Calu3 (cell line): ENCODE data around the gene ZNF723. TPM values are rescaled to one million over a fixed set of nuclear protein-coding genes. Genes with fewer than 3 reads are reported as not detected.

ENCODE experiments used
- BruUV-seq: library from RNA; stranded (reverse); fragments of 400-500 nt; replicated peaks from 2 replicates; lab custom pipeline; 2021; lab: Mats Ljungman, UMichigan
- CTCF ChIA-PET: fragments of 300-600 bp; sonication (Branson Sonifier 250); formaldehyde crosslinking; loops from one replicate; lab custom pipeline; 2022; ENCODE audit warnings: antibody characterized with exemption; lab: Charles Lee
- DNase-seq: peaks from one replicate; pipeline ENCODE4 v3.0.0; 2022
- H3K27ac Mint-ChIP-seq: one replicate; pipeline ENCODE4 v1.8.0; 2022; ENCODE audit warnings: mixed read lengths; ENCODE audit not compliant: unreplicated experiment
- H3K27me3 Mint-ChIP-seq: one replicate; pipeline ENCODE4 v1.8.0; 2022; ENCODE audit warnings: mixed read lengths; ENCODE audit not compliant: unreplicated experiment
- H3K36me3 Mint-ChIP-seq: one replicate; pipeline ENCODE4 v1.8.0; 2022; ENCODE audit warnings: mild to moderate bottlenecking, moderate library complexity, mixed read lengths; ENCODE audit not compliant: insufficient read depth, unreplicated experiment
- H3K4me1 Mint-ChIP-seq: one replicate; pipeline ENCODE4 v1.8.0; 2022; ENCODE audit warnings: mild to moderate bottlenecking, low read depth, mixed read lengths; ENCODE audit not compliant: unreplicated experiment
- H3K4me3 Mint-ChIP-seq: one replicate; pipeline ENCODE4 v1.8.0; 2022; ENCODE audit warnings: mild to moderate bottlenecking, low read depth, moderate library complexity, mixed read lengths; ENCODE audit not compliant: unreplicated experiment
- H3K9me3 Mint-ChIP-seq: one replicate; pipeline ENCODE4 v1.8.0; 2022; ENCODE audit warnings: low read depth, mixed read lengths; ENCODE audit not compliant: unreplicated experiment
- intact Hi-C: fragments of 100-400 bp; cut with micrococcal nuclease; formaldehyde crosslinking; loops from one replicate; pipeline ENCODE4 v1.10.0; 2022; ENCODE audit not compliant: unreplicated experiment
- total RNA-seq: library from RNA; stranded (reverse); gene quantifications from 2 replicates; pipeline ENCODE4 v1.2.3, GENCODE V29; 2022
- TF ChIP-seq, protein P1 (sequence below): fragments of 200-600 bp; IDR thresholded peaks from one replicate; pipeline ENCODE4 v1.8.0; 2022; ENCODE audit warnings: antibody characterized with exemption; ENCODE audit not compliant: unreplicated experiment

Gene ZNF723
- total RNA-seq, 1 experiment from 2014 or later, result not detected

DNA sequence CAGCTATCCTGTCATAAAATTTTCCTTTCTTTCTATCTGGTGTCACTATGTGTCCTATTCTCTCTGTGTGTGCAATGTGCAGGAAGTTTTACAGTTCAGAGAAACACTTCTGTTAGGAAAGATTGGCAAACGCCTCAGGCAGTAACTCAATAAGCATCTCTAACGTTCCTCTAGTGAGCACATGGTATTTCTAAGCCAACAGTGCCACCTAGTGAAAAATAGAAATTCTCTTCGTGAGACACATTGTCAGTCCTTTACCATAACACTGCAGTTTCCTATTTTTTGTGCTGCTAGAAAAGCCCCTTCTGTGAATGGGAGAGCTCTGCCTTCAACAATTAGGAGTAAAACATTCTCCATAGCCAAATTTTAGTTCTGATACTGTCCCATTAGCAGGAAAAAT is 50.7 kb downstream of the ZNF723 start:
- TF ChIP-seq, protein P1, sequence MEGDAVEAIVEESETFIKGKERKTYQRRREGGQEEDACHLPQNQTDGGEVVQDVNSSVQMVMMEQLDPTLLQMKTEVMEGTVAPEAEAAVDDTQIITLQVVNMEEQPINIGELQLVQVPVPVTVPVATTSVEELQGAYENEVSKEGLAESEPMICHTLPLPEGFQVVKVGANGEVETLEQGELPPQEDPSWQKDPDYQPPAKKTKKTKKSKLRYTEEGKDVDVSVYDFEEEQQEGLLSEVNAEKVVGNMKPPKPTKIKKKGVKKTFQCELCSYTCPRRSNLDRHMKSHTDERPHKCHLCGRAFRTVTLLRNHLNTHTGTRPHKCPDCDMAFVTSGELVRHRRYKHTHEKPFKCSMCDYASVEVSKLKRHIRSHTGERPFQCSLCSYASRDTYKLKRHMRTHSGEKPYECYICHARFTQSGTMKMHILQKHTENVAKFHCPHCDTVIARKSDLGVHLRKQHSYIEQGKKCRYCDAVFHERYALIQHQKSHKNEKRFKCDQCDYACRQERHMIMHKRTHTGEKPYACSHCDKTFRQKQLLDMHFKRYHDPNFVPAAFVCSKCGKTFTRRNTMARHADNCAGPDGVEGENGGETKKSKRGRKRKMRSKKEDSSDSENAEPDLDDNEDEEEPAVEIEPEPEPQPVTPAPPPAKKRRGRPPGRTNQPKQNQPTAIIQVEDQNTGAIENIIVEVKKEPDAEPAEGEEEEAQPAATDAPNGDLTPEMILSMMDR, result no peak
- H3K36me3 Mint-ChIP-seq, result no peaks in the 10 kb centered on the region
- H3K27ac Mint-ChIP-seq, result no peak overlapping the region
- BruUV-seq, result no TSS peak
- no peaks in the 10 kb centered on the region for H3K4me1 Mint-ChIP-seq
- peaks cover 4% of the 10 kb centered on the region for H3K9me3 Mint-ChIP-seq
- intact Hi-C loops, result no loop called here
- H3K4me3 Mint-ChIP-seq, result no peak overlapping the region
- H3K27me3 Mint-ChIP-seq, result no peaks in the 10 kb centered on the region
- DNase-seq, result no peak
- CTCF ChIA-PET, result no interaction called here

DNA sequence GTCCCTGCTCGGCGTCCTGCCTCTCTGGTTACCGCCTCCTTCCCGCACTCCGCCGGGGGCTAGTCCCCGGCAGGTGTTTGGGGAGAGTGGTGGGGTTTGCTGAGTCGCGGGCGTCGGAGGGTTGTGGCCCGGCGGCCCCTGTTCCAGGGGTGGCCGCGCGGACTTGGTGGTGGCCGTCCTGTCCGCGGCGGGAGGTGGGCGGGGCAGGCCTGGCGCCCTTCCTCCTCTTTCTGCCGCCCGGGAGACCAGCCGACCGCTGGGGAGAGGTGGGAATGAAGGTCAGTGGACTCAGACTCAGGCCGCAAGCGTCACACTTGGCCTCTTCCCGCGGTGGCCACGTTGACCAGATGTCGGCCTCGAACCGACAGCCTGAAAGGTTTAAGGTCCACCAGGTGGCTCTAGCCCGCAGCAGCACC is 61.8 kb downstream of the ZNF723 start:
- BruUV-seq, result no TSS peak
- CTCF ChIA-PET, result no interaction called here
- DNase-seq, result no peak
- Mint-ChIP-seq H3K27ac (no peak overlapping the region), H3K27me3 (no peaks in the 10 kb centered on the region), H3K4me3 (no peak overlapping the region), H3K4me1 (no peaks in the 10 kb centered on the region), H3K36me3 (no peaks in the 10 kb centered on the region), H3K9me3 (peaks cover 5% of the 10 kb centered on the region)
- TF ChIP-seq, protein P1, result no peak
- intact Hi-C loops, result no loop called here

DNA sequence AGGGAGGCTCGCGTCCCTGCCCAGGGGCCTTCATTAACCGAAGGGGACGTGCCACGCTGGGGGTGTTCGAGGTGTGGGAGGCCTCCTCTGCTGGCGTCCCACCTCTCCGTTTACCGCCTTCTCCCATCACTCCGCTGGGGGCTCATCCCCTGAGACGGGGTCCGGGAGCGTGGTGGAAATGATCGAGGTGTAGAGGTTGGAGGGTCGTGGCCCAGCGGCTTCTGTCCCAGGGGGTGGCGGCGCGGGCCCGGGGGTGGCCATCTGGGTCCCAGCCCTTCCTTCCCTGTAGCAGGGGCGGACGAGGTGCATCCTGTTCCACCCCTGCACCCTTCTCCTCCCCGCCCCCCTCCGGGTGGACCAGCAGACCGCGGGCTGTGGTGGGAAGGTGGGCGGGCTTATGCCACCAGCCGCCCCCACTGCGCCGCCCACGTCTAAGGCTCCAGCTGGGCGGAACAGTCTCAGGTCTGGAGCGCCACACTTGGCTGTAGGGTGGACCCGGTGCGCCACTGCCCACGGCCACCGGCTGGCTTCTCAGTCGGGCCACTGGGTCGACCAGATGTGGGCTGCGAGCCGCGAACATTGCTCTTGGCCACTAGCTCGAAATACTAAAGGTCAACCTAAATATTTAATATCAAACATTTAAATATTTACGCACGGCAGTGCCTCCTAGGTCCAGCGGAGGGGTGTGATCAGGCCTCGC is 69.5 kb downstream of the ZNF723 start:
- intact Hi-C loops, result no loop called here
- H3K27me3 Mint-ChIP-seq, result no peaks in the 10 kb centered on the region
- no peak overlapping the region for H3K4me3 Mint-ChIP-seq
- no peak overlapping the region for H3K27ac Mint-ChIP-seq
- DNase-seq, result no peak
- CTCF ChIA-PET, result no interaction called here
- no peaks in the 10 kb centered on the region for H3K4me1 Mint-ChIP-seq
- TF ChIP-seq, protein P1, result no peak
- no TSS peak for BruUV-seq
- peaks cover 5% of the 10 kb centered on the region for H3K9me3 Mint-ChIP-seq
- H3K36me3 Mint-ChIP-seq, result no peaks in the 10 kb centered on the region

Other genes starting within 250 kb of the ZNF723 start
- gene ZNF492, start 198.0 kb upstream of the ZNF723 start, total RNA-seq, result not detected in 2 replicates
- not detected in 2 replicates for gene ZNF99, start 48.1 kb upstream of the ZNF723 start, total RNA-seq
- not detected in 2 replicates for gene ZNF728, start 170.9 kb downstream of the ZNF723 start, total RNA-seq